ENCODE measurements around the gene TMEM51. TPM values are rescaled to one million over a fixed set of nuclear protein-coding genes. Genes with fewer than 3 reads are reported as not detected.

Gene TMEM51
- total and polyA plus RNA-seq, 10 of the 15 experiments (the other 5 are each of a cell fraction or from before 2014, with no cell fraction given): 0.55 to 4.8 (median 3.1) TPM

GRCh38 chr1:15128520-15129313, 24.8 kb upstream of the TMEM51 start:
- H3K4me2 ChIP-seq (ENCODE audit: control insufficient read depth, insufficient read depth): no peak overlapping the region
- peak; percentile 38 for DNase-seq (ENCODE audit: low read depth, low spot score)
- ChIA-PET RAD21 (ENCODE audit: unreplicated experiment) (interaction anchor here (0.7 to 6.6 kb wide), 39 partner anchors 8 to 303 kb away, joined by 3 to 166 read pairs (median 4); partner anchors contain the start of genes FHAD1 and TMEM51), SMC1A (ENCODE audit: uncharacterized antibody, unreplicated experiment) (interaction anchor here (0.6 to 6.0 kb wide), 28 partner anchors 11 to 283 kb away, joined by 3 to 171 read pairs (median 5); partner anchors contain the start of gene TMEM51), CTCF (interaction anchor here (0.6 to 7.4 kb wide), 51 partner anchors 8 to 554 kb away, joined by 3 to 219 read pairs (median 5); partner anchors contain the start of gene TMEM51), POLR2A (interaction anchor here (0.6 kb wide), 1 partner anchor 143 kb away, joined by 4 read pairs; no protein-coding TSS in a partner anchor)
- H3K9me3 ChIP-seq (replicated peaks; ENCODE audit: control insufficient read depth, insufficient read depth, low read length): no peaks in the 10 kb centered on the region; the same call in 2 of the 3 replicates
- in situ Hi-C loops (cut with MboI): loop anchor here (5.0 to 10.0 kb wide), 2 partner anchors 144 to 176 kb away; no protein-coding TSS in a partner anchor
- H3K79me2 ChIP-seq (ENCODE audit: control insufficient read depth, insufficient read depth, low read length): no peaks in the 10 kb centered on the region
- no peaks in the 10 kb centered on the region for H3K27me3 ChIP-seq (replicated peaks in 1 of 2; ENCODE audit: control insufficient read depth in 2 of 2, insufficient read depth in 2 of 2, low read length in 1 of 2)
- no peak overlapping the region; the same call in 1 of the 2 replicates for H2AFZ ChIP-seq (ENCODE audit: control insufficient read depth, low read depth, low read length)
- FAIRE-seq: peak; percentile 66
- H3K4me3 ChIP-seq: no peak overlapping the region
- no peaks in the 10 kb centered on the region for H3K4me1 ChIP-seq (ENCODE audit: control insufficient read depth, insufficient read depth, low read length)
- intact Hi-C loops (cut with micrococcal nuclease; ENCODE audit: unreplicated experiment): loop anchor here (1.0 kb wide), 2 partner anchors 144 to 176 kb away; no protein-coding TSS in a partner anchor
- no TSS peak for BruUV-seq (replicated peaks)
- ATAC-seq: peak; percentile 100
- H3K9ac ChIP-seq (ENCODE audit: control insufficient read depth, insufficient read depth, low read length): no peak overlapping the region
- no peak overlapping the region for H3K27ac ChIP-seq (ENCODE audit: control insufficient read depth, insufficient read depth)
- no peaks in the 10 kb centered on the region for H3K36me3 ChIP-seq (ENCODE audit: control insufficient read depth in 2 of 2, insufficient read depth in 2 of 2, low read length in 1 of 2)
- H4K20me1 ChIP-seq (ENCODE audit: control insufficient read depth, insufficient read depth): no peaks in the 10 kb centered on the region
- 25% methylated on average over 18 of the region's 18 CpGs for WGBS (ENCODE audit: insufficient coverage, insufficient replicate concordance, low lambda C conversion rate, missing lambda C conversion rate)
- TF ChIP-seq RAD21 (IDR thresholded peaks at IDR 0.05; ENCODE audit: insufficient read depth, low read depth, low read length): peak; percentile 95
- no peak for TF ChIP-seq NKRF (conservative IDR thresholded peaks at IDR 0.05)
- TF ChIP-seq LARP7 (IDR thresholded peaks at IDR 0.05): no peak
- no peak for TF ChIP-seq ZNF592 (IDR thresholded peaks at IDR 0.05)
- TF ChIP-seq IKZF2 (IDR thresholded peaks at IDR 0.05): no peak
- no peak for TF ChIP-seq GATAD2B (conservative IDR thresholded peaks at IDR 0.05; ENCODE audit: low read depth)
- TF ChIP-seq SMC3 (IDR thresholded peaks at IDR 0.05; ENCODE audit: borderline replicate concordance, low read length): peak; percentile 99
- TF ChIP-seq SP1 (IDR thresholded peaks at IDR 0.05; ENCODE audit: low read depth, low read length): peak; percentile 38
- no peak for TF ChIP-seq HSF1 (IDR thresholded peaks at IDR 0.05; ENCODE audit: low read depth, low read length)
- peak; percentile 79; the same call in 1 of the 2 replicates for TF ChIP-seq YY1 (IDR thresholded peaks at IDR 0.05; ENCODE audit: low read depth, low read length)
- no peak for TF ChIP-seq CREB1 (IDR thresholded peaks at IDR 0.05; ENCODE audit: low read depth)
- no peak for TF ChIP-seq ZNF274 (IDR thresholded peaks at IDR 0.05; ENCODE audit: insufficient read depth, insufficient read length)
- TF ChIP-seq SMARCA5 (IDR thresholded peaks at IDR 0.05): 0 out of 2 replicates have a peak, but pooled peaks have one; percentile 18
- no peak for TF ChIP-seq DPF2 (IDR thresholded peaks at IDR 0.05)
- no peak for TF ChIP-seq KDM1A (IDR thresholded peaks at IDR 0.05; ENCODE audit: borderline replicate concordance)
- TF ChIP-seq NFIC (IDR thresholded peaks at IDR 0.05; ENCODE audit: low read depth, low read length): no peak

Data from GM12878 (cell line).